ENCODE data around the gene DTNA.
"Not testable (repeated sequence)": the region's sequence is repeated elsewhere in the genome, so short reads cannot be mapped to it uniquely, and the experiment has no call there.

The DTNA gene

GRCh38 chr18:34730774-34731173, 20.7 kb downstream of the DTNA start:
- H3K4me1 ChIP-seq (ENCODE audit: control insufficient read depth, low read length): no peaks in the 10 kb centered on the region
- no peak overlapping the region for H3K4me3 ChIP-seq (ENCODE audit: low read length)
- H3K9me3 ChIP-seq (ENCODE audit: control insufficient read depth, insufficient read depth, low read length): no peaks in the 10 kb centered on the region
- H3K27ac ChIP-seq (ENCODE audit: low read depth, low read length): no peak overlapping the region
- no peaks in the 10 kb centered on the region for H3K36me3 ChIP-seq (ENCODE audit: control insufficient read depth, low read length)
- H3K27me3 ChIP-seq (ENCODE audit: control insufficient read depth, low read length): no peaks in the 10 kb centered on the region
- H4K20me1 ChIP-seq (ENCODE audit: control insufficient read depth, insufficient read depth, low read depth, low read length): no peaks in the 10 kb centered on the region
- H3K4me2 ChIP-seq (ENCODE audit: low read length): no peak overlapping the region
- no peak for TF ChIP-seq EZH2phosphoT487 (IDR thresholded peaks at IDR 0.05; ENCODE audit: borderline replicate concordance, low read length)
- TF ChIP-seq CTCF (IDR thresholded peaks at IDR 0.05; ENCODE audit: low read depth, low read length, poor library complexity, severe bottlenecking): no peak
- H3K9me2 ChIP-seq (replicated peaks; ENCODE audit: control insufficient read depth, low read length): no peaks in the 10 kb centered on the region
- H3F3A ChIP-seq (ENCODE audit: control insufficient read depth, insufficient read depth): no peaks in the 10 kb centered on the region
- H3K79me2 ChIP-seq (ENCODE audit: control insufficient read depth, low read length): no peaks in the 10 kb centered on the region

GRCh38 chr18:34734056-34734455, 24.0 kb downstream of the DTNA start:
- Histone ChIP-seq H3K27me3 (ENCODE audit: control insufficient read depth, low read length) (no peaks in the 10 kb centered on the region; the same call in 1 of the 2 replicates), H3K27ac (ENCODE audit: low read depth, low read length) (no peak overlapping the region), H3K36me3 (ENCODE audit: control insufficient read depth, low read length) (no peaks in the 10 kb centered on the region), H3K4me3 (ENCODE audit: low read length) (no peak overlapping the region), H3K9me2 (replicated peaks; ENCODE audit: control insufficient read depth, low read length) (no peaks in the 10 kb centered on the region), H3K4me2 (ENCODE audit: low read length) (no peak overlapping the region), H3K9me3 (ENCODE audit: control insufficient read depth, insufficient read depth, low read length) (no peaks in the 10 kb centered on the region), H4K20me1 (ENCODE audit: control insufficient read depth, insufficient read depth, low read depth, low read length) (no peaks in the 10 kb centered on the region), H3F3A (ENCODE audit: control insufficient read depth, insufficient read depth) (no peaks in the 10 kb centered on the region), H3K4me1 (ENCODE audit: control insufficient read depth, low read length) (no peaks in the 10 kb centered on the region), H3K79me2 (ENCODE audit: control insufficient read depth, low read length) (no peaks in the 10 kb centered on the region)
- TF ChIP-seq CTCF (IDR thresholded peaks at IDR 0.05; ENCODE audit: low read depth, low read length, poor library complexity, severe bottlenecking) (no peak), EZH2phosphoT487 (IDR thresholded peaks at IDR 0.05; ENCODE audit: borderline replicate concordance, low read length) (no peak)

- not testable (repeated sequence) for H3K4me1 ChIP-seq (ENCODE audit: control insufficient read depth, low read length); H3K27me3 ChIP-seq (ENCODE audit: control insufficient read depth, low read length); H4K20me1 ChIP-seq (ENCODE audit: control insufficient read depth, insufficient read depth, low read depth, low read length); H3K27ac ChIP-seq (ENCODE audit: low read depth, low read length); H3K4me3 ChIP-seq (ENCODE audit: low read length); H3K36me3 ChIP-seq (ENCODE audit: control insufficient read depth, low read length); H3K9me3 ChIP-seq (ENCODE audit: control insufficient read depth, insufficient read depth, low read length); H3K9me2 ChIP-seq (replicated peaks; ENCODE audit: control insufficient read depth, low read length); H3K4me2 ChIP-seq (ENCODE audit: low read length); H3K79me2 ChIP-seq (ENCODE audit: control insufficient read depth, low read length); H3F3A ChIP-seq (ENCODE audit: control insufficient read depth, insufficient read depth)
These were observed 24.4 kb downstream of the DTNA start for GRCh38 chr18:34734526-34734925.

- no peaks in the 10 kb centered on the region for H3K36me3 ChIP-seq (ENCODE audit: control insufficient read depth, low read length)
These were observed 28.2 kb downstream of the DTNA start for GRCh38 chr18:34738175-34738894.

More at GRCh38 chr18:34738175-34738894, 28.2 kb downstream of the DTNA start:
- no peaks in the 10 kb centered on the region for H3K79me2 ChIP-seq (ENCODE audit: control insufficient read depth, low read length)
- no peaks in the 10 kb centered on the region for H4K20me1 ChIP-seq (ENCODE audit: control insufficient read depth, insufficient read depth, low read depth, low read length)
- H3K4me2 ChIP-seq (ENCODE audit: low read length): no peak overlapping the region
- no peaks in the 10 kb centered on the region for H3K9me2 ChIP-seq (replicated peaks; ENCODE audit: control insufficient read depth, low read length)
- H3K27ac ChIP-seq (ENCODE audit: low read depth, low read length): no peak overlapping the region
- H3K27me3 ChIP-seq (ENCODE audit: control insufficient read depth, low read length): peaks cover 2% of the 10 kb centered on the region; the same call in 1 of the 2 replicates
- TF ChIP-seq CTCF (IDR thresholded peaks at IDR 0.05; ENCODE audit: low read depth, low read length, poor library complexity, severe bottlenecking): no peak
- TF ChIP-seq EZH2phosphoT487 (IDR thresholded peaks at IDR 0.05; ENCODE audit: borderline replicate concordance, low read length): no peak
- H3K9me3 ChIP-seq (ENCODE audit: control insufficient read depth, insufficient read depth, low read length): no peaks in the 10 kb centered on the region
- H3F3A ChIP-seq (ENCODE audit: control insufficient read depth, insufficient read depth): no peaks in the 10 kb centered on the region
- no peak overlapping the region for H3K4me3 ChIP-seq (ENCODE audit: low read length)
- no peaks in the 10 kb centered on the region for H3K4me1 ChIP-seq (ENCODE audit: control insufficient read depth, low read length)

All from DOHH2 (cell line).